ENCODE results near the gene CLTC. TPM values are rescaled to one million over a fixed set of nuclear protein-coding genes. Genes with fewer than 3 reads are reported as not detected.

CLTC gene
- total and polyA plus RNA-seq, 2 of the 8 experiments (the other 6 are each of a cell fraction or from before 2014, with no cell fraction given): 175 to 283 TPM

DNA sequence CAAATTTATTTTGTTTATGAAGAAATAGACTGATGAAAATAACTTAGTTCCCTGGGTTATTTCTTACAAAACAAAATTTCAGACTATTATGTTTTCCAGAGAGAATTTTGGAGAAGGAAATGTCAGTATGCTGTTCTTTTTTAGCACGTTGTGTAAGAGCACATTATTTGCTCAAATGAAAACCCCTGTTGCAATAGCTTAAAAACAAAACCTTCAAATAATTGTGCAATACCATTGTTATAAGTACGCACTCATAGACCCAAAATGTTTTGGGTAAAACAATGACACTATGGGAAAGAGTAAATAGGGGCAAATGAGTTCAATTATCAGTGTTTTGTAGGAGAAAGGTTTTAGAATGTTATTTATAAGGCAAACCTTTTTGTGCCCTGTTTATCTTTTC lies 106.0 kb downstream of the CLTC start:
- H4K8ac ChIP-seq (ENCODE audit: extremely low read depth, insufficient read depth, low read length): no peak overlapping the region
- no peak overlapping the region for H3K9ac ChIP-seq (replicated peaks in 1 of 4; ENCODE audit: extremely low read depth in 1 of 4, low read depth in 3 of 4, low read length in 3 of 4)
- no peak overlapping the region for H4K91ac ChIP-seq (replicated peaks; ENCODE audit: insufficient read length, low read length)
- H2AK5ac ChIP-seq (ENCODE audit: low read depth, low read length): no peak overlapping the region
- no peak overlapping the region for H2BK20ac ChIP-seq (ENCODE audit: low read length)
- no peak overlapping the region for H3K18ac ChIP-seq (ENCODE audit: extremely low read depth, low read length)
- no peak overlapping the region for H3K27ac ChIP-seq (ENCODE audit: low read depth, low read length)
- 86% methylated on average over 2 of the region's 2 CpGs; no CpG with 5 or more reads in 1 of the 2 experiments for WGBS, 2 experiments (ENCODE audit: extremely low coverage in 1 of 2, insufficient coverage in 1 of 2, insufficient read length in 1 of 2, insufficient replicate concordance in 2 of 2, low coverage in 1 of 2, low lambda C conversion rate in 2 of 2, missing lambda C conversion rate in 1 of 2)
- no peak overlapping the region for H3K4ac ChIP-seq (replicated peaks; ENCODE audit: insufficient read length, low read depth, low read length)
- H3K56ac ChIP-seq (replicated peaks; ENCODE audit: insufficient read length, low read depth, low read length): no peak overlapping the region
- H2BK15ac ChIP-seq (ENCODE audit: low read length): no peak overlapping the region
- DNase-seq (ENCODE audit: low read depth in 1 of 2, low spot score in 2 of 2) (no peak), FAIRE-seq (no peak)
- H3K4me3 ChIP-seq (ENCODE audit: extremely low read depth in 1 of 4, insufficient read depth in 2 of 4, low read depth in 3 of 4, low read length in 4 of 4): no peak overlapping the region
- H2BK5ac ChIP-seq (ENCODE audit: low read depth, low read length): no peak overlapping the region
- no peaks in the 10 kb centered on the region; the same call in 1 of the 2 replicates for H3K79me1 ChIP-seq (ENCODE audit: low read depth, low read length)
- TF ChIP-seq SIN3A (conservative IDR thresholded peaks at IDR 0.05 in 1 of 2, IDR thresholded peaks at IDR 0.05 in 1 of 2; ENCODE audit: low read depth in 1 of 2, low read length in 2 of 2) (no peak), EZH2 (IDR thresholded peaks at IDR 0.05; ENCODE audit: low read depth, low read length, severe bottlenecking) (no peak), RXRA (IDR thresholded peaks at IDR 0.05; ENCODE audit: insufficient read depth, low read depth, low read length) (no peak), CREB1 (IDR thresholded peaks at IDR 0.05) (no peak), RFX5 (IDR thresholded peaks at IDR 0.05; ENCODE audit: borderline replicate concordance, low read depth, low read length) (no peak), BRCA1 (IDR thresholded peaks at IDR 0.05; ENCODE audit: low read depth, low read length) (no peak), TAF7 (optimal IDR thresholded peaks at IDR 0.05; ENCODE audit: borderline replicate concordance, low read depth, low read length) (no peak), RBBP5 (IDR thresholded peaks at IDR 0.05; ENCODE audit: borderline replicate concordance, low read depth, low read length) (no peak), SIX5 (IDR thresholded peaks at IDR 0.05; ENCODE audit: low read depth, low read length) (no peak), SUZ12 (IDR thresholded peaks at IDR 0.05; ENCODE audit: low read length) (no peak), RNF2 (IDR thresholded peaks at IDR 0.05; ENCODE audit: borderline replicate concordance, low read depth, low read length, missing control alignments, poor library complexity, severe bottlenecking) (no peak), EGR1 (IDR thresholded peaks at IDR 0.05; ENCODE audit: borderline replicate concordance, low read depth, low read length) (no peak), SP2 (IDR thresholded peaks at IDR 0.05; ENCODE audit: low read length) (no peak), FOSL1 (IDR thresholded peaks at IDR 0.05; ENCODE audit: insufficient read depth, low read depth, low read length) (no peak)
- POLR2A ChIA-PET (ENCODE audit: partially characterized antibody): no interaction called here
- peaks cover 0 to 26% of the 10 kb centered on the region in 2 experiments; a peak in 2 of 4 replicates for H3K79me2 ChIP-seq (ENCODE audit: control insufficient read depth in 1 of 2, insufficient read depth in 2 of 2, low read length in 2 of 2)
- H3K4me2 ChIP-seq (ENCODE audit: insufficient read depth in 1 of 2, low read depth in 2 of 2, low read length in 2 of 2): no peak overlapping the region
- no peak overlapping the region for H3K23ac ChIP-seq (ENCODE audit: insufficient read length)
- H3K14ac ChIP-seq (ENCODE audit: insufficient read length): no peak overlapping the region
- no peaks in the 10 kb centered on the region for H3K23me2 ChIP-seq (ENCODE audit: low read depth, low read length)
- H2BK12ac ChIP-seq (ENCODE audit: low read depth, low read length): no peak overlapping the region
- 0 out of 7 replicates have a peak, but pooled peaks cover 0 to 2% (median 0%) of the 10 kb centered on the region in 4 experiments for H3K4me1 ChIP-seq (replicated peaks in 1 of 4; ENCODE audit: control insufficient read depth in 3 of 4, insufficient read depth in 4 of 4, low read length in 3 of 4)
- H2BK120ac ChIP-seq (replicated peaks; ENCODE audit: low read depth, low read length): no peak overlapping the region
- no peak overlapping the region for H2AFZ ChIP-seq (ENCODE audit: low read length)
- no peaks in the 10 kb centered on the region for H4K20me1 ChIP-seq (replicated peaks in 1 of 2; ENCODE audit: control insufficient read depth in 1 of 2, insufficient read depth in 2 of 2, low read length in 2 of 2)
- no peaks in the 10 kb centered on the region for H3K9me3 ChIP-seq (ENCODE audit: insufficient read depth in 2 of 2, low read depth in 1 of 2, low read length in 1 of 2)
- H3K27me3 ChIP-seq (replicated peaks in 1 of 4; ENCODE audit: control insufficient read depth in 3 of 4, extremely low read depth in 1 of 4, insufficient read depth in 3 of 4, low read length in 3 of 4): no peaks in the 10 kb centered on the region
- H3K36me3 ChIP-seq (ENCODE audit: control insufficient read depth in 2 of 4, insufficient read depth in 4 of 4, low read length in 3 of 4): no peaks in the 10 kb centered on the region
- H4K5ac ChIP-seq (ENCODE audit: insufficient read length, low read depth, low read length): no peak overlapping the region
- CTCF ChIA-PET (ENCODE audit: partially characterized antibody): interaction anchor here (1.0 to 1.5 kb wide), 2 partner anchors 14 to 21 kb away, joined by 3 to 9 read pairs; no protein-coding TSS in a partner anchor

All from H1 (cell line).